ENCODE data around the gene FAM241B. TPM values are rescaled to one million over a fixed set of nuclear protein-coding genes. Genes with fewer than 3 reads are reported as not detected.

The FAM241B gene
- total RNA-seq, 1 donor from 2014 or later = 12.5 TPM

GRCh38 chr10:69655124-69655867 is 25.2 kb downstream of the FAM241B start:
- peaks cover 10% of the 10 kb centered on the region for H3K4me1 Mint-ChIP-seq
- no peak for DNase-seq (ENCODE audit: low read depth, low spot score)
- no peaks in the 10 kb centered on the region for H3K36me3 Mint-ChIP-seq (ENCODE audit: low read depth)
- H3K9me3 Mint-ChIP-seq = no peaks in the 10 kb centered on the region
- no peak overlapping the region for H3K27ac Mint-ChIP-seq (ENCODE audit: unreplicated experiment)
- no peaks in the 10 kb centered on the region for H3K27me3 Mint-ChIP-seq (ENCODE audit: low read depth)
- TF ChIP-seq CTCF (conservative IDR thresholded peaks at IDR 0.05) = no peak
- no peak overlapping the region for H3K4me3 Mint-ChIP-seq

- DNase-seq (ENCODE audit: low read depth, low spot score) = no peak
- Mint-ChIP-seq H3K27me3 (ENCODE audit: low read depth) (no peaks in the 10 kb centered on the region), H3K4me1 (peaks cover 8% of the 10 kb centered on the region), H3K4me3 (no peak overlapping the region), H3K36me3 (ENCODE audit: low read depth) (no peaks in the 10 kb centered on the region), H3K27ac (ENCODE audit: unreplicated experiment) (peak overlapping the region; percentile 50), H3K9me3 (no peaks in the 10 kb centered on the region)
- no peak for TF ChIP-seq CTCF (conservative IDR thresholded peaks at IDR 0.05)
Observed at GRCh38 chr10:69655868-69656555, 26.0 kb downstream of the FAM241B start.

DNA sequence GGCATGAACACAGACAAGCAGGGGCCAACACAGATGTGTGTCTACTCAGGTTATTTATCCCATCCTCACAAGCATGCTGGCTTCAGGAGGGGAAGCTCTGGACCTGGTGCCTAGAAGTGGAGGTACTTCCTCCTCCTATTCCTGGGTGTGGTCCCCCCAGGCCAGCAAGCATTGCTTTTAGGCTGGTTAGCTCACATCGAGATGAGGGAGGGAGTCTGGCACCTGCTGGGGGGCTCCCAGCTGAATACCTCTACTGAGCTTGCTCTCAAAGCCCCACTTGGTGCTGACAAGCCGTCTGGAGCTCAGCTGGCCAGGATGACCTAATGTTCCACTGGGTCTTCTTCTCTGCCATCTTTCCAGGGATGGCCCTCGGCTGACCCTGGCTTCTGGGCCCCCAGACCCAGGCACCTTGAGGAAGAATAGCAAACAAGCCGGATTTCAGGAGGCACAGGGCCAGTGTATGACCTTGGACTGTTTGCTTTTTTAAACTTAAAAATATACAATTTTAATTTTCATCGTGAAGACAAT is 26.8 kb downstream of the FAM241B start:
- no peak overlapping the region for H3K4me3 Mint-ChIP-seq
- no peaks in the 10 kb centered on the region for H3K27me3 Mint-ChIP-seq (ENCODE audit: low read depth)
- no peaks in the 10 kb centered on the region for H3K36me3 Mint-ChIP-seq (ENCODE audit: low read depth)
- H3K9me3 Mint-ChIP-seq = no peaks in the 10 kb centered on the region
- H3K27ac Mint-ChIP-seq (ENCODE audit: unreplicated experiment) = no peak overlapping the region
- H3K4me1 Mint-ChIP-seq = peaks cover 8% of the 10 kb centered on the region
- TF ChIP-seq CTCF (conservative IDR thresholded peaks at IDR 0.05) = no peak
- DNase-seq (ENCODE audit: low read depth, low spot score) = no peak

DNA sequence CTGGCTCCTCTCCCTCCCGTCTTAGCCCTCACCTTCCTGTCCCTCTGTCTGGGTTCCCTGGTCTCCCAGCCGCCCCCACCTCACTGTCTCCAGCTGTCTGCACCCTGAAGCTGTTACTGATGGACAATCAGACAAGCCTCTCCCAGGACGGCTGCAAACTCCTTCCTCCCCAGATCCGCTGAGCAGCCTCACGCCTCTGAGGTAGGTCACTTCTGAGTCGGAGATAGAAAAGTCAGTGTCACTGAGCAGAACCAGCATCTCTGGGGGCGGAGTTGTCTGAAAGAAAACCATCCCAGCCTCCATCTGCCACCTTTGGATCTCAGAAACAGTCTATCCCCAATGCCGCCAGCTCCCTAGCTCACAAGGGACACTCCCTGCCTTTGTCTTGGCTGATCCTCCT is 27.4 kb downstream of the FAM241B start:
- Mint-ChIP-seq H3K4me1 (peaks cover 9% of the 10 kb centered on the region), H3K27me3 (ENCODE audit: low read depth) (no peaks in the 10 kb centered on the region)
- TF ChIP-seq CTCF (conservative IDR thresholded peaks at IDR 0.05) = no peak

GRCh38 chr10:69657866-69658265 is 27.8 kb downstream of the FAM241B start:
- no peaks in the 10 kb centered on the region for H3K36me3 Mint-ChIP-seq (ENCODE audit: low read depth)
- H3K27me3 Mint-ChIP-seq (ENCODE audit: low read depth) = no peaks in the 10 kb centered on the region
- peak overlapping the region; percentile 35 for H3K27ac Mint-ChIP-seq (ENCODE audit: unreplicated experiment)
- no peak for TF ChIP-seq CTCF (conservative IDR thresholded peaks at IDR 0.05)
- DNase-seq (ENCODE audit: low read depth, low spot score) = no peak
- H3K4me1 Mint-ChIP-seq = peaks cover 9% of the 10 kb centered on the region
- no peak overlapping the region for H3K4me3 Mint-ChIP-seq
- no peaks in the 10 kb centered on the region for H3K9me3 Mint-ChIP-seq

More for the DNA sequence above, 27.4 kb downstream of the FAM241B start:
- no peak overlapping the region for H3K4me3 Mint-ChIP-seq
- peak overlapping the region; percentile 35 for H3K27ac Mint-ChIP-seq (ENCODE audit: unreplicated experiment)
- H3K36me3 Mint-ChIP-seq (ENCODE audit: low read depth) = no peaks in the 10 kb centered on the region
- DNase-seq (ENCODE audit: low read depth, low spot score) = no peak
- no peaks in the 10 kb centered on the region for H3K9me3 Mint-ChIP-seq
